Esophagus squamous epithelium (tissue), 5 donors: ENCODE data around the gene EPS8. TPM values are rescaled to one million over a fixed set of nuclear protein-coding genes. Genes with fewer than 3 reads are reported as not detected.

Source experiments
- DNase-seq: peaks from one replicate; lab custom pipeline; 2025; lab: John Stamatoyannopoulos, UW
- H3K27ac ChIP-seq, 4 donors: fragments of 200-600 bp; sonication (generic); one replicate each; pipeline ENCODE4 v1.5.1; 2016 to 2019; ENCODE audit warnings: mild to moderate bottlenecking in 1 of 4
- H3K27me3 ChIP-seq, 4 donors: fragments of 200-600 bp; sonication (generic); 1 replicate in 3 of 4; 2 replicates in 1 of 4; pipeline versions ENCODE4 v1.5.1 to v1.6.0; 2017 to 2021; ENCODE audit warnings: antibody characterized with exemption in 1 of 4
- H3K36me3 ChIP-seq, 3 donors: fragments of 200-600 bp; sonication (generic); one replicate each; pipeline ENCODE4 v1.5.1; 2016 to 2019
- H3K4me1 ChIP-seq, 3 donors: fragments of 200-600 bp; sonication (generic); one replicate each; pipeline ENCODE4 v1.5.1; 2017 to 2019
- H3K4me3 ChIP-seq, 4 donors: fragments of 200-600 bp; sonication (generic); 1 replicate in 3 of 4; 2 replicates in 1 of 4; pipeline ENCODE4 v1.5.1; 2016 to 2019; ENCODE audit warnings: mild to moderate bottlenecking in 2 of 4, moderate library complexity in 1 of 4
- H3K9me3 ChIP-seq, 3 donors: fragments of 200-600 bp; sonication (generic); one replicate each; pipeline ENCODE4 v1.5.1; 2016 to 2019
- POLR2A ChIP-seq, 4 donors: fragments of 450-650 bp; IDR thresholded peaks; one replicate each; pipeline ENCODE4 v1.6.1; 2017; ENCODE audit warnings: antibody characterized with exemption in 4 of 4, mild to moderate bottlenecking in 4 of 4, moderate library complexity in 3 of 4
- WGBS, 2 donors: methylation state at CpG; one replicate each; pipeline ENCODE4 v1.1.5; 2018; 5-methylcytosine and 5-hydroxymethylcytosine counted together
- intact Hi-C: fragments of 100-400 bp; cut with DNase I; formaldehyde crosslinking; loops from one replicate; pipeline ENCODE4 v1.15.0; 2022
- total RNA-seq, 4 donors: library from RNA; depleted of rRNA; stranded (reverse); fragments of >200 nt; gene quantifications; one replicate each; pipeline ENCODE4 v1.1.0, GENCODE V29; 2016
- TF ChIP-seq, protein P1 (sequence below), 6 experiments: fragments of 450-650 bp in 4 of 6; fragments of 200-600 bp in 2 of 6; sonication (generic) in 2 of 6; IDR thresholded peaks; one replicate each; pipeline ENCODE4 v1.5.1; 2016 to 2019; ENCODE audit warnings: antibody characterized with exemption in 6 of 6, mild to moderate bottlenecking in 4 of 6, moderate library complexity in 4 of 6
- donor health status: DM: yes; HTN: yes; CAD: no.

The EPS8 gene
- total RNA-seq, 4 donors from 2014 or later: 14.2 to 56.6 (median 17.7) TPM

DNA sequence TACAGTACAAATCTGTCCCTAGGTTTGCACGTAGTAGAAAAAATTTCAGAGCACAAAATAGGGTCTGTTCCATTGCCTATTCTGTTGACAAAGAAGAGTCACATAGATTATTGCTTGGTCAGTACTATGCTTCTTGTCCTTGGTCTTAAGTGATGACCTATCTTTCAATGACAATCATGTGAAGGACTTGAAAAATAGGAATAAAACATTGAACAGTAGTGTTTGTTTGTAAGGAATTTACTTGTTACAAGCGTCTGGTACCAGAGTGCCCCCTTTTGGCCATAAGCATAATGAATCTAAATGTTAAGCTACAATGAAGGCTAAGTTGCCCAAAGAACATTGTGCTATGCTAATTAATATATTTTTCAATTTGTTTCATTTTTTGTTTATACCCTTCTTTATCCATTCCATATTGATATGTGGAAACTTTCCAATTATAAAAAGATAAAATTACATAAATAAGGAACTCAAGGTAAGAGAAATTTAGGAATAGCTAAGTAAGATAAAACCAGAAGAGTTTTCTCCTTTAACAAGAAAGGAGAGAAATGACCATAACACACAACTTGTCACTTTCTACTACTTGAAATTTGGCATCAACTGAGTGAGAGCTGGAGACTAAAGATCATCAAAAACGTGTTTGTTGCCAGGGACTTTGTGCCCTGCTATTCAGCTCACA, 204.7 kb downstream of the EPS8 start:
- intact Hi-C loops: loop anchor here (5.0 kb wide), 2 partner anchors 47 to 273 kb away; no protein-coding TSS in a partner anchor

DNA sequence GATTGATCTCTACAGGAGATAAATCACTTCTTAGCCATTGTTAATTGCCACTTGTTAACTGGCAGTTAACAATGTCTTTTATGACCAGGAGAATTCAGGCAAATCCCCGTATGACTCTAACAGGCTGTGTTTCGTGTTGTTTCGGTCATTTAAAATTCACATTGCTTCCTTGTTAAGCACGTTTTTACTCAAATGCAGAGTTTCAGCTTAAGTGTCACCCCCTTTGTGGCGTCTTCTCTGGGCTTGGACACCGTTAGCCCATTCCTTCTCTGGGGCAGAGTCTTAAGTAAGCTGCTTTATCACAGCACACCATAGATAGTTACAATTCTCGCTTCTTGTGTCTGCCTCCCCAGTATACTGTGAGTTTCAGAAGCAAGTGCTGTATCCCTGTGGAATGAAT, 205.4 kb downstream of the EPS8 start:
- intact Hi-C loops: loop anchor here (5.0 kb wide), 1 partner anchor 47 kb away; no protein-coding TSS in a partner anchor
- Histone ChIP-seq H3K4me3 (no peak overlapping the region), H3K27me3 (peaks cover 0 to 42% (median 0%) of the 10 kb centered on the region in 4 donors), H3K27ac (no peak overlapping the region), H3K9me3 (no peaks in the 10 kb centered on the region), H3K4me1 (no peaks in the 10 kb centered on the region), H3K36me3 (no peaks in the 10 kb centered on the region)
- no peak for DNase-seq
- WGBS, 2 donors: 64 to 70% methylated on average over 7 of the region's 7 CpGs
- TF ChIP-seq, protein P1, sequence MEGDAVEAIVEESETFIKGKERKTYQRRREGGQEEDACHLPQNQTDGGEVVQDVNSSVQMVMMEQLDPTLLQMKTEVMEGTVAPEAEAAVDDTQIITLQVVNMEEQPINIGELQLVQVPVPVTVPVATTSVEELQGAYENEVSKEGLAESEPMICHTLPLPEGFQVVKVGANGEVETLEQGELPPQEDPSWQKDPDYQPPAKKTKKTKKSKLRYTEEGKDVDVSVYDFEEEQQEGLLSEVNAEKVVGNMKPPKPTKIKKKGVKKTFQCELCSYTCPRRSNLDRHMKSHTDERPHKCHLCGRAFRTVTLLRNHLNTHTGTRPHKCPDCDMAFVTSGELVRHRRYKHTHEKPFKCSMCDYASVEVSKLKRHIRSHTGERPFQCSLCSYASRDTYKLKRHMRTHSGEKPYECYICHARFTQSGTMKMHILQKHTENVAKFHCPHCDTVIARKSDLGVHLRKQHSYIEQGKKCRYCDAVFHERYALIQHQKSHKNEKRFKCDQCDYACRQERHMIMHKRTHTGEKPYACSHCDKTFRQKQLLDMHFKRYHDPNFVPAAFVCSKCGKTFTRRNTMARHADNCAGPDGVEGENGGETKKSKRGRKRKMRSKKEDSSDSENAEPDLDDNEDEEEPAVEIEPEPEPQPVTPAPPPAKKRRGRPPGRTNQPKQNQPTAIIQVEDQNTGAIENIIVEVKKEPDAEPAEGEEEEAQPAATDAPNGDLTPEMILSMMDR (IDR thresholded peaks at IDR 0.05): no peak
- TF ChIP-seq POLR2A (IDR thresholded peaks at IDR 0.05): no peak

More for the DNA sequence above, 204.7 kb downstream of the EPS8 start:
- 25 to 30% methylated on average over 3 of the region's 3 CpGs for WGBS, 2 donors
- Histone ChIP-seq H3K36me3 (no peaks in the 10 kb centered on the region), H3K9me3 (no peaks in the 10 kb centered on the region), H3K27me3 (peaks cover 0 to 43% (median 0%) of the 10 kb centered on the region in 4 donors), H3K27ac (no peak overlapping the region), H3K4me3 (no peak overlapping the region), H3K4me1 (no peaks in the 10 kb centered on the region)
- TF ChIP-seq, protein P1 (IDR thresholded peaks at IDR 0.05): peak; percentile 26 to 62 (median 50)
- no peak for TF ChIP-seq POLR2A (IDR thresholded peaks at IDR 0.05)
- DNase-seq: no peak

- H3K27ac ChIP-seq: no peak overlapping the region
- H3K4me3 ChIP-seq: no peak overlapping the region
- H3K4me1 ChIP-seq: no peaks in the 10 kb centered on the region
- no peaks in the 10 kb centered on the region for H3K9me3 ChIP-seq
- peaks cover 0 to 30% (median 0%) of the 10 kb centered on the region in 4 donors for H3K27me3 ChIP-seq
- WGBS, 2 donors: 58 to 69% methylated on average over 6 of the region's 6 CpGs
- TF ChIP-seq, protein P1 (IDR thresholded peaks at IDR 0.05): no peak
- no peak for TF ChIP-seq POLR2A (IDR thresholded peaks at IDR 0.05)
- intact Hi-C loops: loop anchor here (5.0 kb wide), 1 partner anchor 44 kb away; no protein-coding TSS in a partner anchor
- no peaks in the 10 kb centered on the region for H3K36me3 ChIP-seq
- no peak for DNase-seq
Measured at GRCh38 chr12:15581006-15581405, 208.2 kb downstream of the EPS8 start.

- H3K27me3 ChIP-seq: peaks cover 0 to 25% (median 0%) of the 10 kb centered on the region in 4 donors
- H3K9me3 ChIP-seq: no peaks in the 10 kb centered on the region
- WGBS, 2 donors: 67 to 71% methylated on average over 1 of the region's 1 CpG
- TF ChIP-seq POLR2A (IDR thresholded peaks at IDR 0.05): no peak
- TF ChIP-seq, protein P1 (IDR thresholded peaks at IDR 0.05): no peak
- no peaks in the 10 kb centered on the region for H3K36me3 ChIP-seq
- intact Hi-C loops: loop anchor here (5.0 kb wide), 1 partner anchor 43 kb away; no protein-coding TSS in a partner anchor
- no peak overlapping the region for H3K27ac ChIP-seq
- no peak overlapping the region for H3K4me3 ChIP-seq
- no peak for DNase-seq
- H3K4me1 ChIP-seq: no peaks in the 10 kb centered on the region
Measured at GRCh38 chr12:15580431-15580830, 208.8 kb downstream of the EPS8 start.
